Measurements from ENCODE around the gene PPIL1. TPM values are rescaled to one million over a fixed set of nuclear protein-coding genes. Genes with fewer than 3 reads are reported as not detected.
A peak's percentile ranks its signal among the peaks of the same experiment; 100 is the strongest.

PPIL1 gene
- polyA plus RNA-seq, 2 of the 4 experiments (the other 2 are of a cell fraction) = 42.6 to 60.0 TPM

DNA sequence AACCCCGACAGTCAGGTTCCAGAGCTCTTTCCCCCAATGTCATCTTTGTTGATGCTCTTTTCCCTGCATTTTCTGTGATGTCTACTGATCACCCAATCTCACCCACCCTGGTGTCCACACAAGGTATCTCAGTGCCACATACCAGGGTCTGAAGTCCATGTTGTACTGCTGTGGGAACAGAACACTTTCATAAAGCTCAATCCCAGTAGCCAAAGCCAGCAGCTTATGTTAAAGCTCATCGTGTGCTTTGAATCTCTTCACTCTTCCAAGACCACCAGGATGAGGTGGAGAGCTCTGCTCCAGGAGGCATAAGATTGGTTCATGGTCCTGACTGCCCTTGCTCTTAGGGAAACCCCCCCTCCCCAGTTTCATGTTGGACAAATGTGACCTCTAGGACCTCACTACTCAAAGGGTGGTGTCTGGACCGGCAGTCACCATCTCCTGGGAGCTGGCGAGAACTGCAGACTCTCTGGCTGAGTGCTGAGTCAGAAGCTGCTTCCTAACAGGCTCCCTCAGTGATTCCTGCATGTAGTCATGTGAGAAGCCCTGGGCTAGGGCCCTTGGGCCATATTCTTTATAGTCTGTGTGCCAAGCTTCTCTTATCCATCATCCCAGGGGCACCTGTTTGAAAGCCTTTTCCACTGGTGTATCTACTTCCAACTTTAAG is 22.0 kb downstream of the PPIL1 start:
- Histone ChIP-seq H3K4me2 (no peak overlapping the region), H3K4me3 (no peak overlapping the region), H3K4me1 (no peaks in the 10 kb centered on the region), H3K9me3 (peaks cover 3% of the 10 kb centered on the region; the same call in 1 of the 3 replicates), H3K27ac (no peak overlapping the region)
- ATAC-seq (0 out of 6 replicates have a peak, but pooled peaks of 1 of the 2 experiments have one; percentile 40), DNase-seq (ENCODE audit: low read depth in 1 of 2, low spot score in 1 of 2) (no peak), FAIRE-seq (no peak)
- CTCF ChIA-PET = interaction anchor here (1.0 to 2.8 kb wide), 11 partner anchors 8 to 165 kb away, joined by 3 to 20 read pairs (median 5); partner anchors contain the start of gene C6orf89
- POLR2A ChIA-PET = interaction anchor here (1.0 kb wide), 1 partner anchor 23 kb away, joined by 3 read pairs; no protein-coding TSS in a partner anchor
- TF ChIP-seq SMC3 (IDR thresholded peaks at IDR 0.05) (no peak), NFE2L2 (conservative IDR thresholded peaks at IDR 0.05; ENCODE audit: low read length) (no peak), EHF (CRISPR knock-in tag; IDR thresholded peaks at IDR 0.05) (no peak), MAFK (IDR thresholded peaks at IDR 0.05; ENCODE audit: partially characterized antibody) (no peak), KDM5A (IDR thresholded peaks at IDR 0.05) (no peak), HEYL (CRISPR knock-in tag; IDR thresholded peaks at IDR 0.05) (no peak), RFX5 (IDR thresholded peaks at IDR 0.05) (no peak), POLR2A (IDR thresholded peaks at IDR 0.05; ENCODE audit: low read length) (no peak), ZNF302 (CRISPR knock-in tag; IDR thresholded peaks at IDR 0.05) (no peak)
- 100% methylated on average over 1 of the region's 4 CpGs for WGBS (ENCODE audit: missing lambda C conversion rate)

- FAIRE-seq = no peak
- 89% methylated on average over 4 of the region's 4 CpGs for WGBS (ENCODE audit: missing lambda C conversion rate)
- ChIA-PET POLR2A (no interaction called here), CTCF (interaction anchor here (1.0 to 2.8 kb wide), 14 partner anchors 8 to 236 kb away, joined by 3 to 20 read pairs (median 4); partner anchors contain the start of gene C6orf89)
- H3K4me2 ChIP-seq = no peak overlapping the region
- no peaks in the 10 kb centered on the region for H3K4me1 ChIP-seq
- no peak overlapping the region for H3K4me3 ChIP-seq
- no peak overlapping the region for H3K27ac ChIP-seq
- no peak for DNase-seq (ENCODE audit: low read depth in 1 of 2, low spot score in 1 of 2)
- H3K9me3 ChIP-seq = peaks cover 3% of the 10 kb centered on the region; the same call in 1 of the 3 replicates
- ATAC-seq = no peak
- TF ChIP-seq HOXB13 (CRISPR knock-in tag; IDR thresholded peaks at IDR 0.05; ENCODE audit: low read depth) = no peak
- no peak for TF ChIP-seq ZNF302 (CRISPR knock-in tag; IDR thresholded peaks at IDR 0.05)
- TF ChIP-seq MYC (IDR thresholded peaks at IDR 0.05; ENCODE audit: borderline replicate concordance, low read length) = no peak
- TF ChIP-seq TFCP2L1 (CRISPR knock-in tag; IDR thresholded peaks at IDR 0.05) = no peak
- TF ChIP-seq MAFK (IDR thresholded peaks at IDR 0.05; ENCODE audit: partially characterized antibody) = no peak
- no peak for TF ChIP-seq EHF (CRISPR knock-in tag; IDR thresholded peaks at IDR 0.05)
- TF ChIP-seq, protein P1, sequence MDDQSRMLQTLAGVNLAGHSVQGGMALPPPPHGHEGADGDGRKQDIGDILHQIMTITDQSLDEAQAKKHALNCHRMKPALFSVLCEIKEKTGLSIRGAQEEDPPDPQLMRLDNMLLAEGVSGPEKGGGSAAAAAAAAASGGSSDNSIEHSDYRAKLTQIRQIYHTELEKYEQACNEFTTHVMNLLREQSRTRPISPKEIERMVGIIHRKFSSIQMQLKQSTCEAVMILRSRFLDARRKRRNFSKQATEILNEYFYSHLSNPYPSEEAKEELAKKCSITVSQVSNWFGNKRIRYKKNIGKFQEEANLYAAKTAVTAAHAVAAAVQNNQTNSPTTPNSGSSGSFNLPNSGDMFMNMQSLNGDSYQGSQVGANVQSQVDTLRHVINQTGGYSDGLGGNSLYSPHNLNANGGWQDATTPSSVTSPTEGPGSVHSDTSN (IDR thresholded peaks at IDR 0.05) = no peak
- no peak for TF ChIP-seq CBX2 (IDR thresholded peaks at IDR 0.05; ENCODE audit: borderline replicate concordance, low read depth)
These were observed 23.0 kb downstream of the PPIL1 start for GRCh38 chr6:36851626-36852025.

GRCh38 chr6:36851149-36851614 is 23.4 kb downstream of the PPIL1 start:
- TF ChIP-seq, protein P2, sequence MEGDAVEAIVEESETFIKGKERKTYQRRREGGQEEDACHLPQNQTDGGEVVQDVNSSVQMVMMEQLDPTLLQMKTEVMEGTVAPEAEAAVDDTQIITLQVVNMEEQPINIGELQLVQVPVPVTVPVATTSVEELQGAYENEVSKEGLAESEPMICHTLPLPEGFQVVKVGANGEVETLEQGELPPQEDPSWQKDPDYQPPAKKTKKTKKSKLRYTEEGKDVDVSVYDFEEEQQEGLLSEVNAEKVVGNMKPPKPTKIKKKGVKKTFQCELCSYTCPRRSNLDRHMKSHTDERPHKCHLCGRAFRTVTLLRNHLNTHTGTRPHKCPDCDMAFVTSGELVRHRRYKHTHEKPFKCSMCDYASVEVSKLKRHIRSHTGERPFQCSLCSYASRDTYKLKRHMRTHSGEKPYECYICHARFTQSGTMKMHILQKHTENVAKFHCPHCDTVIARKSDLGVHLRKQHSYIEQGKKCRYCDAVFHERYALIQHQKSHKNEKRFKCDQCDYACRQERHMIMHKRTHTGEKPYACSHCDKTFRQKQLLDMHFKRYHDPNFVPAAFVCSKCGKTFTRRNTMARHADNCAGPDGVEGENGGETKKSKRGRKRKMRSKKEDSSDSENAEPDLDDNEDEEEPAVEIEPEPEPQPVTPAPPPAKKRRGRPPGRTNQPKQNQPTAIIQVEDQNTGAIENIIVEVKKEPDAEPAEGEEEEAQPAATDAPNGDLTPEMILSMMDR (IDR thresholded peaks at IDR 0.05) = peak; percentile 53
- TF ChIP-seq HDAC2 (IDR thresholded peaks at IDR 0.05) (no peak), CBX8 (IDR thresholded peaks at IDR 0.05) (no peak), RAD21 (conservative IDR thresholded peaks at IDR 0.05 in 1 of 2, IDR thresholded peaks at IDR 0.05 in 1 of 2) (peak; percentile 31 to 50; a peak in 3 of 5 replicates)
- no peak for FAIRE-seq
- ATAC-seq = no peak
- Histone ChIP-seq H3K4me3 (no peak overlapping the region), H3K27ac (no peak overlapping the region), H3K4me2 (no peak overlapping the region), H3K4me1 (no peaks in the 10 kb centered on the region), H3K9me3 (peaks cover 3% of the 10 kb centered on the region; the same call in 1 of the 3 replicates)
- CTCF ChIA-PET = interaction anchor here (0.7 to 2.8 kb wide), 15 partner anchors 7 to 236 kb away, joined by 3 to 20 read pairs (median 4); partner anchors contain the start of gene C6orf89
- POLR2A ChIA-PET = no interaction called here
- WGBS (ENCODE audit: missing lambda C conversion rate) = 52% methylated on average over 3 of the region's 3 CpGs
- peak; percentile 19 to 45 for DNase-seq (ENCODE audit: low read depth in 1 of 2, low spot score in 1 of 2)

All from A549 (cell line).